Testis (tissue), 3 donors: ENCODE results near the gene RASGEF1B. TPM values are rescaled to one million over a fixed set of nuclear protein-coding genes. Genes with fewer than 3 reads are reported as not detected.
A peak's percentile ranks its signal among the peaks of the same experiment; 100 is the strongest.

Source experiments
- DNase-seq: peaks from one replicate; pipeline ENCODE4 v3.0.0-alpha.2; 2019
- H3K27ac ChIP-seq, 2 donors: fragments of 200-600 bp; sonication (generic); one replicate each; pipeline ENCODE4 v1.5.1; 2019
- H3K27me3 ChIP-seq: fragments of 200-600 bp; sonication (generic); one replicate; pipeline ENCODE4 v1.5.1; 2019
- H3K36me3 ChIP-seq: fragments of 200-600 bp; sonication (generic); one replicate; pipeline ENCODE4 v1.5.1; 2017; ENCODE audit warnings: low read depth; ENCODE audit errors: missing control alignments
- H3K4me1 ChIP-seq: fragments of 200-600 bp; sonication (generic); one replicate; pipeline ENCODE4 v1.5.1; 2019
- H3K4me3 ChIP-seq, 2 donors: fragments of 200-600 bp; sonication (generic); one replicate each; pipeline ENCODE4 v1.5.1; 2017 to 2019
- H3K9me3 ChIP-seq: fragments of 200-600 bp; sonication (generic); one replicate; pipeline ENCODE4 v1.5.1; 2017
- CTCF ChIP-seq, 3 experiments: fragments of 450-650 bp in 2 of 3; fragments of 200-600 bp in 1 of 3; sonication (generic) in 1 of 3; IDR thresholded peaks; one replicate each; pipeline ENCODE4 v1.5.1; 2016 to 2019; ENCODE audit warnings: antibody characterized with exemption in 3 of 3, mild to moderate bottlenecking in 2 of 3, moderate library complexity in 1 of 3
- POLR2A ChIP-seq: fragments of 450-650 bp; IDR thresholded peaks from one replicate; pipeline ENCODE4 v1.6.1; 2017; ENCODE audit warnings: antibody characterized with exemption, mild to moderate bottlenecking, moderate library complexity
- WGBS, 2 donors: methylation state at CpG; one replicate each; pipeline ENCODE4 v1.1.5; 2018; 5-methylcytosine and 5-hydroxymethylcytosine counted together
- intact Hi-C: fragments of 100-400 bp; cut with DNase I; formaldehyde crosslinking; loops from one replicate; pipeline ENCODE4 v1.15.1; 2023; ENCODE audit warnings: low total_unique reads
- polyA plus RNA-seq: library from polyadenylated mRNA; stranded (reverse); fragments of 350-450 nt; fragmentation: Illumina TruSeq; extraction: RNeasy Lipid Tissue Mini Kit (QIAGEN cat#74804); gene quantifications from one replicate; pipeline ENCODE4 v1.2.3, GENCODE V29; 2014; ENCODE audit warnings: low read depth, low replicate concordance; ENCODE audit not compliant: insufficient read depth
- total RNA-seq, 2 donors: library from RNA; depleted of rRNA; stranded (reverse); fragments of >200 nt; gene quantifications; one replicate each; pipeline ENCODE4 v1.2.3, GENCODE V29; 2016

Gene RASGEF1B
- total and polyA plus RNA-seq, 3 donors from 2014 or later, result 5.3 to 13.0 (median 5.5) TPM

GRCh38 chr4:81494031-81494431 lies 22.3 kb upstream of the RASGEF1B start:
- no peak overlapping the region for H3K4me3 ChIP-seq
- intact Hi-C loops, result no loop called here

GRCh38 chr4:81492606-81493230 lies 21.0 kb upstream of the RASGEF1B start:
- intact Hi-C loops, result no loop called here
- no peak overlapping the region for H3K4me3 ChIP-seq
- WGBS, 2 donors, result 84 to 85% methylated on average over 1 of the region's 1 CpG
- no peak overlapping the region for H3K27ac ChIP-seq
- H3K36me3 ChIP-seq, result no peaks in the 10 kb centered on the region
- no peaks in the 10 kb centered on the region for H3K4me1 ChIP-seq
- TF ChIP-seq POLR2A (no peak), CTCF (IDR thresholded peaks at IDR 0.05) (no peak)
- no peak for DNase-seq
- H3K9me3 ChIP-seq, result no peaks in the 10 kb centered on the region
- H3K27me3 ChIP-seq, result no peaks in the 10 kb centered on the region

More at GRCh38 chr4:81494031-81494431, 22.3 kb upstream of the RASGEF1B start:
- no peaks in the 10 kb centered on the region for H3K4me1 ChIP-seq
- 18 to 34% methylated on average over 1 of the region's 1 CpG for WGBS, 2 donors
- H3K9me3 ChIP-seq, result no peaks in the 10 kb centered on the region
- H3K27ac ChIP-seq, result peak overlapping the region in 1 of 2 donors; percentile 63
- H3K36me3 ChIP-seq, result no peaks in the 10 kb centered on the region
- no peak for DNase-seq
- TF ChIP-seq CTCF (IDR thresholded peaks at IDR 0.05), result no peak
- TF ChIP-seq POLR2A, result no peak
- H3K27me3 ChIP-seq, result no peaks in the 10 kb centered on the region

DNA sequence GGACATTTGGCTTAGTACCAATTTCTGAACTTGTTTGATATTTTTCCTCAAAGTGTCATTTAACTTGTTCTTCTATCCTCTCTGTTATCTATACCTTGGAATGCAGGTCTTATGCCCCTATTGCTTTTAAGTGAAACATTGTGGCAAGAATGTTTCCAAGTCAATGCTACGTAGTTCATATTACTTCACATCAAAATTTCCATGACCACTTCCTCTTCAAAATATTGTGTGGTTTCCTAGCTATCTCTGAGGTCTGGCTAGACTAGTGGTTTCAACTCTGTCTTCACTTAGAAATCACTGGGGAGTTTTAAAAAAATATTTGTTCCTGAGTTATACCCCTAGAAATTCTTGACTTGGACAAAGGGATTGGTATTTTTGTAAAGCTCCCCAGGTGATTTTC lies 20.2 kb upstream of the RASGEF1B start:
- H3K27ac ChIP-seq, result peak overlapping the region in 1 of 2 donors; percentile 23
- no peak overlapping the region for H3K4me3 ChIP-seq
- H3K9me3 ChIP-seq, result no peaks in the 10 kb centered on the region
- TF ChIP-seq CTCF (IDR thresholded peaks at IDR 0.05) (no peak), POLR2A (no peak)
- no peaks in the 10 kb centered on the region for H3K27me3 ChIP-seq
- H3K4me1 ChIP-seq, result no peaks in the 10 kb centered on the region
- intact Hi-C loops, result no loop called here
- WGBS, 2 donors, result 45 to 50% methylated on average over 1 of the region's 1 CpG
- no peak for DNase-seq
- no peaks in the 10 kb centered on the region for H3K36me3 ChIP-seq

DNA sequence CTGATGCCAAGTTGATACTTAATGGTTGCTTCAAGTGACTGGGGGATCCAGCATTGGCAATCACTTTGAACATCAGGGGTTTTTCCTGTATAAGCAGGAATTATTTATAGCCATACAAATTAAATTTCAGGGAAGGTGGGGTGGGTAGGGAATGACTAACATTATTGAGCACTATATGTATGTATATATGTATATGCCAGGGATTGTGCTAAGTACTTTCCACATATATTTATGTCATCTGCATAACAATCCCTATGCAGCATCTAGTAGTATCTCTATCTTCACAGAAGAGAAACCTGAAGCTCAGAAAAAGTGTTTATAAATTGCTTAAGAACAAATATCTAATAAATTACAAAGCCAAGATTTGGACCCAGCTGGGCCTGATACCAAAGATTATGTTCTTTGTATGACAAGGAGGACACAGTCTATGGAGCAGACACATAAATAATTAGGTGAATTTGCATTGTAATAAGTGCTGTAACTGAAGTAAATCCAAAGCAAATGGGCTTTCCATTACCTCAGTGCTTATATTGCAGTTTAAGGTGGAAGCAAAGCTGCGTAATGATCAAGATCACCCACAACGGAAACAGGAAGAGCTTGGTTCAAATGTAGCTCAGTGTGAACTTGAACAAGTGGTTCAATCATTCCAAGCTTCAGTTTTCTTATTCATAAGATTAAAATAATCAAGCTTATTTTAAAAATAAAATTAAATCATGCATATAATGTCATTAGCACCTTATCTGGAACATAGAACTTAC lies 18.9 kb upstream of the RASGEF1B start:
- Histone ChIP-seq H3K4me1 (no peaks in the 10 kb centered on the region), H3K36me3 (no peaks in the 10 kb centered on the region), H3K4me3 (no peak overlapping the region), H3K27ac (no peak overlapping the region), H3K9me3 (no peaks in the 10 kb centered on the region), H3K27me3 (no peaks in the 10 kb centered on the region)
- no peak for DNase-seq
- no peak for TF ChIP-seq CTCF (IDR thresholded peaks at IDR 0.05)
- TF ChIP-seq POLR2A, result no peak
- intact Hi-C loops, result no loop called here
- 84 to 85% methylated on average over 2 of the region's 2 CpGs for WGBS, 2 donors
